ENCODE results near the gene NAALADL2.

DNA sequence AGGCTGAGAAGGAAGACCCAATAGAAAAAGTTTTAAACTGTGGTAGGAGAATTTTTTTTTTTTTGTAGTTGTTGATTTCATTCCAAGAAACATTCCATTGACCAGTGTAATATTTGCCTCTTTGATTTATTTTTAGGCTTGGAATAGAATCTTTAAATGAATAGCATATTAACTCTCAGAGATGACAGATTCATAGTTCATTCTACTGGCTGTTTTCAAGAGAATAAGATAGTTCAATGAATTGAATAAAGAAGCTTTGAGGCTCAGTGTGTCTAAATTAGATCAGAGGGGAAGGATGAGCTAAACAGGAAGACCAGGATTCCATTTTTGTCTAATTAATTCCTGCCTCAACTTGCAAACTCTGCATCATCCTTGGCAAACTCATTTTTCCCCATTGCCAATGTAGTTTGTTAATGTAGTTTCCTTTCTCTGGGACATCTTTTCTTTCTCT lies 98.4 kb downstream of the NAALADL2 start:
- TF ChIP-seq, protein P1, sequence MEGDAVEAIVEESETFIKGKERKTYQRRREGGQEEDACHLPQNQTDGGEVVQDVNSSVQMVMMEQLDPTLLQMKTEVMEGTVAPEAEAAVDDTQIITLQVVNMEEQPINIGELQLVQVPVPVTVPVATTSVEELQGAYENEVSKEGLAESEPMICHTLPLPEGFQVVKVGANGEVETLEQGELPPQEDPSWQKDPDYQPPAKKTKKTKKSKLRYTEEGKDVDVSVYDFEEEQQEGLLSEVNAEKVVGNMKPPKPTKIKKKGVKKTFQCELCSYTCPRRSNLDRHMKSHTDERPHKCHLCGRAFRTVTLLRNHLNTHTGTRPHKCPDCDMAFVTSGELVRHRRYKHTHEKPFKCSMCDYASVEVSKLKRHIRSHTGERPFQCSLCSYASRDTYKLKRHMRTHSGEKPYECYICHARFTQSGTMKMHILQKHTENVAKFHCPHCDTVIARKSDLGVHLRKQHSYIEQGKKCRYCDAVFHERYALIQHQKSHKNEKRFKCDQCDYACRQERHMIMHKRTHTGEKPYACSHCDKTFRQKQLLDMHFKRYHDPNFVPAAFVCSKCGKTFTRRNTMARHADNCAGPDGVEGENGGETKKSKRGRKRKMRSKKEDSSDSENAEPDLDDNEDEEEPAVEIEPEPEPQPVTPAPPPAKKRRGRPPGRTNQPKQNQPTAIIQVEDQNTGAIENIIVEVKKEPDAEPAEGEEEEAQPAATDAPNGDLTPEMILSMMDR (IDR thresholded peaks at IDR 0.05) = no peak
- TF ChIP-seq POLR2A (IDR thresholded peaks at IDR 0.05) = no peak
